K562 (cell line): Measurements from ENCODE around the gene POLR3A. TPM values are rescaled to one million over a fixed set of nuclear protein-coding genes. Genes with fewer than 3 reads are reported as not detected.
A peak's percentile ranks its signal among the peaks of the same experiment; 100 is the strongest.

Experiments
- C11orf30 ChIP-seq: fragments of 450-650 bp; IDR thresholded peaks from 2 replicates; pipeline ENCODE4 v1.6.1; 2016; ENCODE audit warnings: low read depth, mild to moderate bottlenecking
- CEBPZ ChIP-seq: fragments of 150-350 bp; IDR thresholded peaks from 2 replicates; pipeline ENCODE4 v1.6.1; 2014; ENCODE audit warnings: low read depth, mild to moderate bottlenecking, low read length, borderline replicate concordance
- CTCFL ChIP-seq: IDR thresholded peaks from 2 replicates; pipeline ENCODE4 v1.6.1; 2011; ENCODE audit warnings: borderline replicate concordance, low read depth, mild to moderate bottlenecking, moderate library complexity, low read length; ENCODE audit not compliant: insufficient read depth, poor library complexity, severe bottlenecking
- E2F1 ChIP-seq: sonication (generic); formaldehyde crosslinking; IDR thresholded peaks from 2 replicates; pipeline ENCODE4 v1.8.1; 2023; ENCODE audit warnings: mild to moderate bottlenecking, missing genetic modification reagents, moderate library complexity
- ETS2 ChIP-seq: IDR thresholded peaks from 2 replicates; pipeline ENCODE4 v1.6.1; 2016; ENCODE audit warnings: borderline replicate concordance, missing genetic modification characterization, mild to moderate bottlenecking, moderate library complexity, missing compliant biosample characterization; ENCODE audit not compliant: poor library complexity, severe bottlenecking
- HDAC6 ChIP-seq: IDR thresholded peaks from 2 replicates; pipeline ENCODE4 v1.6.1; 2012; ENCODE audit warnings: low read depth, mild to moderate bottlenecking, control low read depth, inconsistent platforms, low read length, moderate library complexity
- HDAC8 ChIP-seq: fragments of 450-650 bp; IDR thresholded peaks from 2 replicates; pipeline ENCODE4 v1.6.1; 2016; ENCODE audit warnings: mild to moderate bottlenecking, missing genetic modification characterization, moderate library complexity, missing compliant biosample characterization
- HIVEP1 ChIP-seq: fragments of 250-450 bp; sonication (Bioruptor Pico); IDR thresholded peaks from 2 replicates; pipeline ENCODE4 v1.4.0; 2020; ENCODE audit warnings: mild to moderate bottlenecking
- HNRNPH1 ChIP-seq: fragments of 200-400 bp; formaldehyde crosslinking; optimal IDR thresholded peaks from 2 replicates; pipeline ENCODE3; 2017; ENCODE audit warnings: low read depth, mild to moderate bottlenecking, low read length, moderate library complexity
- MYNN ChIP-seq, 2 experiments: sonication (generic); formaldehyde crosslinking in 1 of 2; IDR thresholded peaks; 2 replicates each; pipeline versions ENCODE4 v1.5.0 to v1.6.1; 2016 to 2020; ENCODE audit warnings: antibody characterized with exemption in 1 of 2, missing genetic modification reagents in 1 of 2
- NR4A1 ChIP-seq, 2 experiments: fragments of 250-450 bp in 1 of 2; fragments of 450-650 bp in 1 of 2; sonication (Bioruptor Pico) in 1 of 2; IDR thresholded peaks; 2 replicates each; pipeline versions ENCODE4 v1.4.0 to v1.6.1; 2016 to 2020; ENCODE audit warnings: mild to moderate bottlenecking in 2 of 2, missing compliant biosample characterization in 1 of 2, missing genetic modification characterization in 1 of 2, moderate library complexity in 1 of 2
- STAG1 ChIP-seq: sonication (generic); formaldehyde crosslinking; IDR thresholded peaks from 2 replicates; pipeline ENCODE4 v1.5.0; 2020; ENCODE audit warnings: missing genetic modification reagents, borderline replicate concordance
- ZBTB1 ChIP-seq: sonication (generic); formaldehyde crosslinking; IDR thresholded peaks from 2 replicates; pipeline ENCODE4 v1.8.1; 2023; ENCODE audit warnings: missing genetic modification reagents, low read depth, mild to moderate bottlenecking, borderline replicate concordance
- ZBTB9 ChIP-seq: fragments of 450-650 bp; formaldehyde crosslinking; IDR thresholded peaks from 2 replicates; pipeline ENCODE4 v1.4.0; 2020; ENCODE audit warnings: mild to moderate bottlenecking, moderate library complexity
- ZNF41 ChIP-seq: fragments of 250-450 bp; sonication (Bioruptor Pico); conservative IDR thresholded peaks from 2 replicates; pipeline ENCODE4 v1.4.0; 2020; ENCODE audit warnings: mild to moderate bottlenecking
- ZNF717 ChIP-seq: fragments of 250-450 bp; sonication (Bioruptor Pico); IDR thresholded peaks from 2 replicates; pipeline ENCODE4 v1.5.0; 2021
- polyA plus RNA-seq, 8 experiments: library from polyadenylated mRNA; depleted of rRNA in 4 of 8; stranded (reverse) in 5 of 8; unstranded in 3 of 8; fragments of >200 nt; fragmentation: Nextera tagmentation in 2 of 8; fragmentation: Illumina TruSeq in 1 of 8; extraction: Ambion mirVana in 2 of 8; extraction: Trizol in 1 of 8; gene quantifications; 2 replicates each; pipeline versions ENCODE4 v1.2.1 to v1.2.3, GENCODE V29; 2011 to 2014; ENCODE audit warnings: inconsistent platforms in 1 of 8, missing spikeins in 1 of 8
- total RNA-seq, 7 experiments: library from RNA; depleted of rRNA in 6 of 7; stranded (reverse); fragments of >200 nt in 6 of 7; fragmentation: Illumina TruSeq in 2 of 7; extraction: Trizol in 2 of 7; gene quantifications; 2 replicates each; pipeline versions ENCODE4 v1.2.1 to v1.2.3, GENCODE V29; 2011 to 2021; ENCODE audit warnings: low replicate concordance in 1 of 7

Gene POLR3A
- total and polyA plus RNA-seq, 9 of the 15 experiments (the other 6 are each of a cell fraction or from before 2014, with no cell fraction given): 14.9 to 37.0 (median 26.7) TPM

GRCh38 chr10:77925795-77926565 is 103.3 kb downstream of the POLR3A start (continued):
- TF ChIP-seq CEBPZ (no peak), ZNF717 (CRISPR knock-in tag) (no peak), CTCFL (no peak), HNRNPH1 (no peak), ETS2 (tag) (no peak), ZBTB9 (CRISPR knock-in tag) (no peak), C11orf30 (no peak), ZBTB1 (no peak), NR4A1 (CRISPR knock-in tag; IDR thresholded peaks at IDR 0.05) (no peak), NR4A1 (tag; IDR thresholded peaks at IDR 0.05) (no peak), HDAC6 (no peak), HIVEP1 (no peak), E2F1 (CRISPR knock-in tag) (no peak), STAG1 (CRISPR knock-in tag) (peak; percentile 30; the same call in 1 of the 2 replicates), HDAC8 (tag) (no peak), MYNN (IDR thresholded peaks at IDR 0.05) (no peak), MYNN (CRISPR knock-in tag; IDR thresholded peaks at IDR 0.05) (no peak), ZNF41 (no peak)
